ENCODE results near the gene ANAPC16. TPM values are rescaled to one million over a fixed set of nuclear protein-coding genes. Genes with fewer than 3 reads are reported as not detected.

ANAPC16 gene
- total RNA-seq, 3 donors from 2014 or later = 72.1 to 126 (median 83.5) TPM

- H3K4me3 ChIP-seq = no peak overlapping the region
- H3K4me1 ChIP-seq (ENCODE audit: low read depth) = peaks cover 7% of the 10 kb centered on the region
- no peak for TF ChIP-seq CTCF (IDR thresholded peaks at IDR 0.05)
- ATAC-seq (no peak), DNase-seq (no peak)
- H3K9me3 ChIP-seq = no peaks in the 10 kb centered on the region
- intact Hi-C loops (cut with DNase I, micrococcal nuclease) = no loop called here
- no peaks in the 10 kb centered on the region for H3K36me3 ChIP-seq (ENCODE audit: low read depth)
Measured at GRCh38 chr10:72173262-72173618, 42.6 kb upstream of the ANAPC16 start.

GRCh38 chr10:72173619-72174296 is 42.1 kb upstream of the ANAPC16 start:
- DNase-seq (peak in 1 of 3 donors; percentile 14), ATAC-seq (no peak)
- intact Hi-C loops (cut with DNase I, micrococcal nuclease) = no loop called here
- Histone ChIP-seq H3K4me1 (ENCODE audit: low read depth) (peaks cover 7% of the 10 kb centered on the region), H3K4me3 (no peak overlapping the region), H3K9me3 (no peaks in the 10 kb centered on the region), H3K36me3 (ENCODE audit: low read depth) (no peaks in the 10 kb centered on the region)
- no peak for TF ChIP-seq CTCF (IDR thresholded peaks at IDR 0.05)

- ATAC-seq = no peak
- Histone ChIP-seq H3K9me3 (no peaks in the 10 kb centered on the region), H3K36me3 (ENCODE audit: low read depth) (no peaks in the 10 kb centered on the region), H3K4me3 (no peak overlapping the region), H3K4me1 (ENCODE audit: low read depth) (peaks cover 7% of the 10 kb centered on the region)
- intact Hi-C loops (cut with DNase I, micrococcal nuclease) = no loop called here
- no peak for DNase-seq
- TF ChIP-seq CTCF (IDR thresholded peaks at IDR 0.05) = no peak
Measured at GRCh38 chr10:72174297-72174662, 41.5 kb upstream of the ANAPC16 start.

GRCh38 chr10:72175149-72175548 is 40.7 kb upstream of the ANAPC16 start:
- DNase-seq = no peak
- TF ChIP-seq CTCF (IDR thresholded peaks at IDR 0.05) = no peak
- Histone ChIP-seq H3K9me3 (no peaks in the 10 kb centered on the region), H3K36me3 (ENCODE audit: low read depth) (no peaks in the 10 kb centered on the region), H3K4me1 (ENCODE audit: low read depth) (no peaks in the 10 kb centered on the region), H3K4me3 (no peak overlapping the region)
- intact Hi-C loops (cut with DNase I, micrococcal nuclease) = no loop called here
- ATAC-seq = no peak

GRCh38 chr10:72176701-72177100 is 39.1 kb upstream of the ANAPC16 start:
- ATAC-seq = no peak
- no peak for TF ChIP-seq CTCF (IDR thresholded peaks at IDR 0.05)
- Histone ChIP-seq H3K36me3 (ENCODE audit: low read depth) (no peaks in the 10 kb centered on the region), H3K9me3 (no peaks in the 10 kb centered on the region), H3K4me1 (ENCODE audit: low read depth) (no peaks in the 10 kb centered on the region), H3K4me3 (no peak overlapping the region)
- intact Hi-C loops (cut with DNase I, micrococcal nuclease) = no loop called here
- no peak for DNase-seq

- TF ChIP-seq CTCF (IDR thresholded peaks at IDR 0.05) = no peak
- H3K4me3 ChIP-seq = no peak overlapping the region
- DNase-seq (no peak), ATAC-seq (no peak)
- intact Hi-C loops (cut with DNase I, micrococcal nuclease) = no loop called here
- no peaks in the 10 kb centered on the region for H3K9me3 ChIP-seq
- H3K4me1 ChIP-seq (ENCODE audit: low read depth) = no peaks in the 10 kb centered on the region
- no peaks in the 10 kb centered on the region for H3K36me3 ChIP-seq (ENCODE audit: low read depth)
Measured at GRCh38 chr10:72177454-72177853, 38.4 kb upstream of the ANAPC16 start.
